NCI-H446 treated with DMSO at 0.1 percent for 48 hours (cell line): ENCODE results near the gene BDP1.
"Not testable (repeated sequence)": the region's sequence is repeated elsewhere in the genome, so short reads cannot be mapped to it uniquely, and the experiment has no call there.

Experiments used
- DNase-seq: peaks from one replicate; lab custom pipeline; 2025; lab: John Stamatoyannopoulos, UW

BDP1 gene

GRCh38 chr5:71573591-71573990 is 118.1 kb downstream of the BDP1 start:
- no peak for DNase-seq

GRCh38 chr5:71575588-71575987 is 120.1 kb downstream of the BDP1 start:
- not testable (repeated sequence) for DNase-seq

GRCh38 chr5:71576241-71576640 is 120.8 kb downstream of the BDP1 start:
- no peak for DNase-seq

GRCh38 chr5:71577839-71578238 is 122.4 kb downstream of the BDP1 start:
- not testable (repeated sequence) for DNase-seq

GRCh38 chr5:71582945-71583584 is 127.6 kb downstream of the BDP1 start:
- DNase-seq: no peak

GRCh38 chr5:71586052-71586940 is 130.8 kb downstream of the BDP1 start:
- DNase-seq: no peak

- DNase-seq: peak; percentile 90
These were observed 131.7 kb downstream of the BDP1 start, which contains the start of gene MCCC2 for GRCh38 chr5:71586941-71587765. Gene MCCC2 (plus strand): TSS chr5:71587340. CDS start chr5:71587426, 86 bp downstream.

GRCh38 chr5:71587766-71588532 is 132.5 kb downstream of the BDP1 start:
- DNase-seq: no peak

GRCh38 chr5:71588533-71588885 is 133.1 kb downstream of the BDP1 start:
- no peak for DNase-seq

- no peak for DNase-seq
These were observed 134.5 kb downstream of the BDP1 start for GRCh38 chr5:71589903-71590302.

- no peak for DNase-seq
These were observed 135.6 kb downstream of the BDP1 start for GRCh38 chr5:71591100-71591499.

GRCh38 chr5:71596169-71596568 is 140.7 kb downstream of the BDP1 start:
- no peak for DNase-seq

GRCh38 chr5:71597001-71597400 is 141.6 kb downstream of the BDP1 start:
- no peak for DNase-seq

- DNase-seq: no peak
These were observed 145.3 kb downstream of the BDP1 start for GRCh38 chr5:71600783-71601182.

- peak; percentile 46 for DNase-seq
These were observed 146.0 kb downstream of the BDP1 start for GRCh38 chr5:71601222-71602026.

GRCh38 chr5:71609916-71610315 is 154.5 kb downstream of the BDP1 start:
- DNase-seq: not testable (repeated sequence)

GRCh38 chr5:71615809-71616208 is 160.4 kb downstream of the BDP1 start:
- no peak for DNase-seq
